Measurements from ENCODE around the gene ODF4.

ODF4 gene, protein sequence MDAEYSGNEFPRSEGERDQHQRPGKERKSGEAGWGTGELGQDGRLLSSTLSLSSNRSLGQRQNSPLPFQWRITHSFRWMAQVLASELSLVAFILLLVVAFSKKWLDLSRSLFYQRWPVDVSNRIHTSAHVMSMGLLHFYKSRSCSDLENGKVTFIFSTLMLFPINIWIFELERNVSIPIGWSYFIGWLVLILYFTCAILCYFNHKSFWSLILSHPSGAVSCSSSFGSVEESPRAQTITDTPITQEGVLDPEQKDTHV

DNA sequence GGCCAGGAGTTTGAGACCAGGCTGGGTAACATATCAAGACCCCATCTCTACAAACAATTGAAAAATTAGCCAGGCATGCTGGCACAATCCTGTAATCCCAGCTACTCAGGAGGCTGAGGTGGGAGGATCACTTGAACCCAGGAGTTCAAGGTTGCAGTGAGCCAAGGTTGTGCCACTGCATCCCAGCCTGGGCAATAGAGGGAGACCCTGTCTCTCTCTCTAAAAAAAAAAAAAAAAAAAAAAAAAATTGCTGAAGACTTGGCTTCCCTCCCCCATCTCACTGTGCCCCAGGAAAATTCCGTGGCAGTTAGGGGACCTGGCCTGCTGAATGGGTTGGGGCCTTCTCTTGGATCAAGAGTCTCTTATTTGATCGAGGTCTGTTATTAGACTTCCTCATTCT lies at the start of gene ODF4:
ODF4 (plus strand) TSS at position 301 of the 400 bp plus-strand sequence. CDS start 212 bp downstream, outside the sequence.
- DNase-seq, result no peak

- no peak for DNase-seq
Observed at GRCh38 chr17:8290043-8290442, 49.6 kb upstream of the ODF4 start.

GRCh38 chr17:8292639-8293395 lies 46.8 kb upstream of the ODF4 start:
- DNase-seq, result peak; percentile 4 to 16

- DNase-seq, result no peak
Observed at GRCh38 chr17:8294361-8294760, 45.3 kb upstream of the ODF4 start.

DNA sequence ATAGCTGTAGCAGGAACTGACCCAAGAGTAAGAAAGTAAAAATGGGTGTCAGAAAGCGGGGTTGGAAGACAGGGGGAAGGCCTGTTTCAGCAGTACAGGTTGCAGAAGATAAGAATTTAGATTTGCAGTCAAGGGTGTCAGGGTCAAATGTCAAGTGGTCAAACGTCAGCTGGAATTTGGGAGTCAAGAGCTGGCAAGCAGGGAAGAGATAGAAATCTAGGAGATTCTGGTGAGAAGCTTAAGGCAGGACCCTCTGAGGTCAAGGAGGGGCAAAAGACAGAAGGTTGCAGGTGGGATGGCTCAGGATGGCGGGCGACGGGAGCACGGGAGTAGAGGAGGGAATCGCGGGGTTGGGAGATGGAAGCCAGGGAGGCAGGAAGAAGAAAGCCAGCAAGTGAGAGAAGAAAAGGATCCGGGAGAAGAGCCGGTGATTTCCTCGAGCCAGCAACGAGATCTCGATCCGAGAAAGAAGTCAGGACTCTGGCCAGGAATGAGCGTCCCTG lies 44.8 kb upstream of the ODF4 start:
- no peak for DNase-seq

DNA sequence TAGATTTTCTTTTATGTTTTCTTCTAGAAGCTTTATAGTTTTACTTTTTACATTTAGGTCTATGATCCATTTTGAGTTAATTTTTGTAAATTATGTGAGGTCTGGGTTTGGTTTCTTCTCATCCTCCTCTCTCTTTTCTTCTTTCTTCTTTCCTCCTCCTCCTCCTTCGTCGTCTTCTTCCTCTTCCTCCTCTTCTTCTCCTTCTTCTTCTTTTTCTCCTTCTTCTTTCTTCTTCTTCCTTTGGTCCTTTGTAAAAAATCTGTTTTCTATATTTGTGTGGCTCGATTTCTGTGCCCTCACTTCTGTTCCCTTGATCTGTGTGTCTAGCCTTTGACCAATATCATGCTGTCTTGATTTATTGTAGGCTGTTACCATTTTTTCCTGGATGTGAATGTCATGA lies 39.4 kb upstream of the ODF4 start:
- DNase-seq, result no peak

DNA sequence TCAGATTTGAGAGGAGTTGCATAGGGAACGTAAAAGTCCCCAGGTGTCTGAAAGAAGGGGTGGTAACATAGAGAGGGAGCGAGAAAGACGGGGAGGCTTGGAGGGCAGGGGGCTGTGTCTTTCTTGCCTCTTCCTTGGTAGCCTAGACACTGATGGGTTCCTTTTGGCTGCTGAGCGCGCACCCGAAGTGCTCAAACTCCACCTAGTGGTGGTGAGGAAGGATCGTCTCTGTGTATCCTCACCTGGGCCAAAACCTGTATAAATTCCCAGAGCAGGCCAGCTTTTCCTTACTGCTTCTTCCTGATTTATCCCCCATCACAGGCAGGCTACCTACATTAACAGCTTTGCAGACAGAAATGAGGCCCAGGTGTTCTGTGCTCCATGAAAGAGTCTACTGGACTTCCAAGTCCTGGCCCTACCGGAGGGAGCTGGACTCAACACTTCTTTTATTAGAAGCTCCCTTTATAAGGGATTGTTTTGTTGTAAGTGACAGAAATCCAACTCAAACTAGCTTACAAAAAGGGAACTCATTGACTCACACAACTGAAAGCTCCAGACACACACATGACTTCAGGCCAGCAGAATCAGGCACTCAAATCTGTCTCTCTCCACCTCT lies 38.9 kb upstream of the ODF4 start:
- DNase-seq, result peak; percentile 33 to 39

- no peak for DNase-seq
Observed at GRCh38 chr17:8310601-8311123, 29.0 kb upstream of the ODF4 start.

DNA sequence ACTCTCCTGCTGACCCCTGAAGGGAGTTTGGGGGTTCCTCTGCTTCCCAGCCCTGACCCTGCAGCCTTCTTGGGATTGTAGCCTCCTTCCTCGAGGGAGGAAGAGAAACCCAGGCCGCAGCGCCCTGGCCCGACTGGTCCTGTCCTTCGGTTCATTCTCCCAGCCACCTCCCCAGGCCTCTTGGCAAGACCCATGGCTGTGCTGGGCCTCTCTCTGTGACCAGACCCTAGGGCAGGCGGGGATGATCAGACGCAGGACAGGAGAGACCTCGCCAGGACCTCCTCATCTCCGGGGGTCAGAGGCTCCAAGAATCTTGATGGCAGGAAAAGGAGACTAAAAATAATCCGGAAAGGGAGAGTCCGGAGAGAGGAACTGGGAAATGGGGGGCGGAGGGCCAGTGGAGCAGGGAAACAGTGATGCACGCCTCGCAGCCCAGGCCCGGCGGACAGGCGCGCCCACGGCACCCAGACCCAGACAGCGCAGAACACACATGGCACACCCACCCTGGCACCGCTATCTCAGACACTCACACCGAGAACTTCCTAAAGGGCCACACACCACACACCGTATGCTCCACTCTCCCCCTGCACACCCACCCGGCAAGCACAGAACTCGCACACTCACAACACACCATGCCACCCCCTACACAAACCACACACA lies 28.4 kb upstream of the ODF4 start:
- no peak for DNase-seq

DNA sequence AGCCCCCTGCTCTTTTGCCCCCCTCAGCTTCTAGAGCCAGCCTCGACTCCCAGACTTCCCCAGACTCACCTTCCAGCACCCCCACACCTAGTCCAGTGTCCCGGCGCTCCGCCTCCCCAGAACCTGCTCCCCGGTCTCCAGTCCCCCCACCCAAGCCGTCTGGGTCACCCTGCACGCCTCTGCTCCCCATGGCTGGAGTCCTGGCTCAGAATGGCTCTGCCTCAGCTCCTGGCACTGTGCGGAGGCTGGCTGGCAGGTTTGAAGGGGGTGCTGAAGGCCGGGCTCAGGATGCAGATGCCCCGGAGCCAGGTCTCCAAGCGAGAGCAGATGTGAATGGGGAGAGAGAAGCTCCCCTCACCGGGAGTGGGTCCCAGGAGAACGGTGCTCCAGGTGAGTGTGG lies 27.4 kb upstream of the ODF4 start:
- no peak for DNase-seq

DNA sequence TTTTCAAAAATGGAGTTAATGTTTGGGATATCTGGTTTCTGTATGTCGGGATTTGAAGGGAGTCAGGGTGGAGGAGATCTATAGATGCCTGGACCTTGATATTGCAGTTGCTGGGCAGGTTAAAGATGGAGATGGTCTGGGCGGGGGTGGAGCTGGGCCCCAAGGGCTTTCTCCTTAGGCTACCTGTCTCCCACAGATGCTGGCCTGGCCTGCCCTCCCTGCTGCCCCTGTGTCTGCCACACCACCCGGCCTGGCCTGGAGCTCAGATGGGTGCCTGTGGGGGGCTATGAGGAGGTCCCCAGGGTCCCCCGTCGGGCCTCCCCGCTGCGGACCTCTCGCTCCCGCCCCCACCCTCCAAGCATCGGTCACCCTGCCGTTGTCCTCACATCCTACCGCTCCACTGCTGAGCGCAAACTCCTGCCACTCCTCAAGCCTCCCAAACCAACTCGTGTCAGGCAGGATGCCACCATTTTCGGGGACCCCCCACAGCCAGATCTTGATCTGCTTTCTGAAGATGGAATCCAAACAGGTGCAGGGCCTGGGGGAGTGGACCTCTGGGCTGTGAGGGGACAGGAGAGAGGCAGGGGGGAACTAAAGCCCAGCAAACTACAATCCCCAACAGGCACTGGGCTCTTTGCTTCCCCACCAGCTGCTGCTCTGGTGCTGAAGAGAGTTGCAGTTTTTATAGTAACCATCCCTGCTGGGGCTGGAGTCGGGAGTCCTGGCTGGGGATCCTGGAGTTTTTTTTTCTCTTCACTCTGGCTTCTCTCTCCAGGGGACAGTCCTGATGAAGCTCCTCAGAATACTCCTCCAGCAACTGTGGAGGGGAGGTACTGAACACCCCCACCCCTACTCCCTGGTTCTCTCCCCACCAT lies 26.7 kb upstream of the ODF4 start:
- no peak for DNase-seq

DNA sequence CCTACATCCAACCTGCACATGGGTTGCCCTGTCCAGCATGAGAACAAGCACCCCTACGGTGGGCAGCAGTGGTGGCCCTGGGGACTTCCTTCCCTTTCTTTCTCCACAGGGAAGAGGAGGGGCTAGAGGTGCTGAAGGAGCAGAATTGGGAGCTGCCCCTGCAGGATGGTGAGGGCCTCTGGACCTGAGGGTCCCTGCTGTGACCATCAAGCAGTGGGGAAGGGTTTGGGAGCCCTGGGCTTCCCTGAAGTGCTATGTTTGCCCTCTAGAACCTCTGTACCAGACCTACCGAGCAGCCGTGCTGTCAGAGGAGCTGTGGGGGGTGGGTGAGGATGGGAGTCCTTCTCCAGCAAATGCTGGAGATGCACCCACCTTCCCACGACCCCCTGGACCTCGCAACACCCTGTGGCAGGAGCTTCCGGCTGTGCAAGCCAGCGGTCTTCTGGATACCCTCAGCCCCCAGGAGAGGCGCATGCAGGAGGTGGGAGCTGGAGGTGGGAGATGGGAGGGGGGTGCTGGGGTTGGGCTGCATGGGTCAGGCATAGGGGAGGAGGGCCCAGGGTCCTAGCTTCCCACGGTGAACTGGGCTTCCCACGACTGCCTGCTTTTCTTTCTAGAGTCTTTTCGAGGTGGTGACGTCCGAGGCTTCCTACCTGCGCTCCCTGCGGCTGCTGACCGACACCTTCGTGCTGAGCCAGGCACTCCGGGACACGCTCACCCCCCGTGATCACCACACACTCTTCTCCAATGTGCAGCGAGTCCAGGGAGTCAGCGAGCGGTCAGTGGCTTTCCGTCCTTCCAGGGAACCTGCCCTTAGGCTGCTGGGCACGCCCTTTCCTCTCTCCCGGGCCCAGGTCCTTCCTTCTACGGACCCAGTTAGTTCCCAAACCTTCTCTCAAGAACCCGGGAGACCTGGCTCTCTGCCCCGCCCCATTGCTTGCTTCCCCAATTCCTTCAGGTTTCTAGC lies 24.6 kb upstream of the ODF4 start:
- no peak for DNase-seq

- no peak for DNase-seq
Observed at GRCh38 chr17:8315764-8316217, 23.8 kb upstream of the ODF4 start.

- no peak for DNase-seq
Observed at GRCh38 chr17:8318010-8318935, 21.4 kb upstream of the ODF4 start.

DNA sequence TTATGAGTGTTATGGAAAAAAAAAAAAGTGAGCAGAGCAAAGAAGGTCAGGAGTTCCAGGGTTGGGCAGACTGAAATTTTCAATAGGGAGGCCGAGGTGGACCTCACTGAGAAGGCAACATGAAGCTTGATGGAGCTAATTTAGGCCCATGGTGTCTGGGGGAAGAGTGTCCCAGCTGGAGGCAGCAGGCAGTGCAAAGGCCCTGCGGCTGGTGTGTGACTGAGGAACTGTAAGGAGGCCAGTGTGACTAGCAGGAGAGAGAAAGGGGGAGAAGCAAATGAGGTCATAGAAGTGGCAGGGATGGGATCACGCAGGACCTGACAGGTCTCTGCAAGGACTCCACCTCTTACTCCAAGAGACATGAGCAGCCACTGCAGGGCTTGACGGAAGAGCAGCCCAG lies 19.4 kb upstream of the ODF4 start:
- DNase-seq, result no peak

DNA sequence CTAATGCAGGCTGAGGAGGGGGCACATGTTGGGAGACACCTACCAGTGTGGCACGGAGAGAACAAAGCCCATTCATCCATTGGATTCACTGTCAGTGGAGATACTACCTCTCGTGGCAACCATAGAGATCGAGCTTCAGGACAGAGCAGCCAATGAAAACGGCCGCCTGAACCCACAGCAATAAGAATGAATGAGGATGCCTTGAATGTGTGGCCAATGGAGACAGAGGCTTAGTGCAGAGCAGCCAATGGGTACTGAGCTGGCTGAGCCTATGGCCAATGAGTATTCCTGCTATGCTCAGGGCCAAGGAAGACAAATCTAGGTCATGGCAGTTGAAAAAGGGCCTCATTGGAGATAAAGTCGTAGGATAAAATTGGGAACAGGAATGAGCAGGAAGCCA lies 18.6 kb upstream of the ODF4 start:
- DNase-seq, result no peak

DNA sequence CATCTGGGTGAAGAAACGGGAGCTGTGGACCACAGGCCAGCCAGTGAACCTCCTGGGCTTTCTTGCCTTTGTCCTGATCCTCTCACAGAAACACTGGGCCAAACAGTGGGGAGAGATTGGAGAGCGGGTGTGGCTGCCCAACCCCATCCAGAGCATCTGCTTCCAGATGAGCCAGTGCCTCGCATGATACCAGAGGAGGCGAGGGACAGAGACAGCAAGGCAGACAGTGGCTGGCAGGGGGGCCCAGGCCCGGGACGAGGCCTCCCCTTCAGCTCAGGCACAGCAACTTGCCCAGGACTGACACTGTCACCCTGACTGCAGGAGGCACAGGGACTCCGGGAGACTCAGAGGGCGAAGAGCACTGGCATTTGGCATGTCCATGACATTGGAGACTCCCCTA lies 17.6 kb upstream of the ODF4 start:
- DNase-seq, result no peak

GRCh38 chr17:8324132-8324531 lies 15.5 kb upstream of the ODF4 start:
- DNase-seq, result no peak

GRCh38 chr17:8324923-8325322 lies 14.7 kb upstream of the ODF4 start:
- DNase-seq, result no peak
